K562 (cell line): Measurements from ENCODE around the gene GKAP1. TPM values are rescaled to one million over a fixed set of nuclear protein-coding genes. Genes with fewer than 3 reads are reported as not detected.

Source experiments
- ATAC-seq: fragments of 200-7000 bp; cut with Tn5 transposase; 3 replicates; pipeline ENCODE4 v1.9.1; 2020; ENCODE audit warnings: moderate library complexity
- BruUV-seq: library from RNA; stranded (reverse); fragments of 400-500 nt; replicated peaks from 2 replicates; lab custom pipeline; 2021; lab: Mats Ljungman, UMichigan
- CTCF ChIA-PET: fragments of 300-600 bp; formaldehyde crosslinking; extraction: SDS; loops from one replicate; lab custom pipeline; 2021; ENCODE audit warnings: low intra/inter-chr PET ratio; lab: Yijun Ruan, JAX
- POLR2A ChIA-PET: fragments of 300-600, 350-650 bp; sonication (Branson Sonifier 250); formaldehyde crosslinking; extraction: SDS; loops from one replicate; lab custom pipeline; 2021; ENCODE audit warnings: antibody characterized with exemption, inconsistent platforms; lab: Yijun Ruan, JAX
- DNase-seq, 4 experiments: peaks; one replicate each; pipeline versions ENCODE4 v3.0.0 to v3.0.0-alpha.2; 2011 to 2018; ENCODE audit warnings: low spot score in 3 of 4, mixed read lengths in 3 of 4; ENCODE audit errors: extremely low read depth in 1 of 4
- FAIRE-seq: peaks from 2 replicates; lab custom pipeline; 2011; peaks lifted over from hg19 to GRCh38; lab: Jason Lieb, UNC
- H2AFZ ChIP-seq: 2 replicates; pipeline ENCODE4 v1.6.0; 2011; ENCODE audit warnings: low read depth, low read length, control low read depth, inconsistent platforms
- H3K27ac ChIP-seq: fragments of 200-600 bp; 3 replicates; pipeline ENCODE4 v1.8.0; 2011; ENCODE audit warnings: low read depth, mild to moderate bottlenecking, control low read depth, inconsistent platforms, low read length, moderate library complexity, mixed read lengths; ENCODE audit errors: extremely low read depth
- H3K27me3 ChIP-seq, 2 experiments: fragments of 300-600 bp in 1 of 2; 2 replicates in 1 of 2; 3 replicates in 1 of 2; pipeline versions ENCODE4 v1.6.0 to v1.8.0; 2011; ENCODE audit warnings: inconsistent platforms in 2 of 2, low read length in 2 of 2, mild to moderate bottlenecking in 1 of 2, mixed read lengths in 1 of 2, moderate library complexity in 1 of 2; ENCODE audit not compliant: control insufficient read depth in 2 of 2, insufficient read depth in 2 of 2
- H3K36me3 ChIP-seq: fragments of 300-600 bp; 3 replicates; pipeline ENCODE4 v1.8.0; 2011; ENCODE audit warnings: mild to moderate bottlenecking, low read length, inconsistent platforms; ENCODE audit not compliant: control insufficient read depth, insufficient read depth
- H3K4me1 ChIP-seq, 2 experiments: fragments of 200-600 bp in 1 of 2; replicated peaks in 1 of 2; 2 replicates in 1 of 2; 3 replicates in 1 of 2; pipeline versions ENCODE4 v1.5.1 to v1.8.0; 2011; ENCODE audit warnings: inconsistent platforms in 2 of 2, low read length in 2 of 2, mild to moderate bottlenecking in 1 of 2, mixed read lengths in 1 of 2, moderate library complexity in 1 of 2; ENCODE audit not compliant: control insufficient read depth in 2 of 2, insufficient read depth in 2 of 2
- H3K4me2 ChIP-seq: 2 replicates; pipeline ENCODE4 v1.6.1; 2011; ENCODE audit warnings: low read length, control low read depth, inconsistent platforms, mixed read lengths; ENCODE audit not compliant: insufficient read depth
- H3K4me3 ChIP-seq: fragments of 200-600 bp; sonication (generic), shearing (Covaris generic); 2 replicates; pipeline ENCODE4 v1.5.1; 2016; ENCODE audit warnings: control low read depth, inconsistent platforms
- H3K79me2 ChIP-seq: fragments of 200-600 bp; 3 replicates; pipeline ENCODE4 v1.8.0; 2011; ENCODE audit warnings: low read length, inconsistent platforms; ENCODE audit not compliant: control insufficient read depth, insufficient read depth
- H3K9ac ChIP-seq, 2 experiments: 2 replicates each; pipeline versions ENCODE4 v1.6.0 to v1.6.1; 2011; ENCODE audit warnings: low read depth in 2 of 2, low read length in 2 of 2, control low read depth in 1 of 2, inconsistent platforms in 1 of 2, mild to moderate bottlenecking in 1 of 2, mixed read lengths in 1 of 2; ENCODE audit not compliant: insufficient read depth in 1 of 2
- H3K9me1 ChIP-seq: one replicate; pipeline ENCODE4 v1.6.0; 2011; ENCODE audit warnings: inconsistent platforms, mild to moderate bottlenecking, low read length, moderate library complexity; ENCODE audit not compliant: control insufficient read depth, insufficient read depth
- H3K9me3 ChIP-seq: replicated peaks from 2 replicates; pipeline ENCODE4 v1.5.1; 2011; ENCODE audit warnings: low read depth, low read length, inconsistent platforms; ENCODE audit not compliant: control insufficient read depth, insufficient read depth
- H4K20me1 ChIP-seq: replicated peaks from 2 replicates; pipeline ENCODE4 v1.6.1; 2011; ENCODE audit warnings: low read length, inconsistent platforms, mixed read lengths; ENCODE audit not compliant: control insufficient read depth, insufficient read depth
- CBFA2T2 ChIP-seq: fragments of 450-650 bp; conservative IDR thresholded peaks from 2 replicates; pipeline ENCODE4 v1.6.1; 2017; ENCODE audit warnings: mild to moderate bottlenecking
- DLX4 ChIP-seq: fragments of 250-450 bp; sonication (Bioruptor Pico); IDR thresholded peaks from 2 replicates; pipeline ENCODE4 v1.6.1; 2021; ENCODE audit warnings: mild to moderate bottlenecking
- ESRRB ChIP-seq: fragments of 250-450 bp; sonication (Bioruptor Pico); IDR thresholded peaks from 2 replicates; pipeline ENCODE4 v1.5.0; 2020; ENCODE audit warnings: mild to moderate bottlenecking, moderate library complexity, borderline replicate concordance
- GATA2 ChIP-seq: sonication (generic); formaldehyde crosslinking; IDR thresholded peaks from 2 replicates; pipeline ENCODE4 v1.4.0; 2020; ENCODE audit warnings: mild to moderate bottlenecking, missing genetic modification reagents
- HDAC1 ChIP-seq, 2 experiments: fragments of 450-650 bp; IDR thresholded peaks; 2 replicates each; pipeline ENCODE4 v1.6.1; 2016 to 2017; ENCODE audit warnings: inconsistent platforms in 1 of 2, mild to moderate bottlenecking in 1 of 2, moderate library complexity in 1 of 2
- HNRNPL ChIP-seq: fragments of 200-400 bp; formaldehyde crosslinking; IDR thresholded peaks from 2 replicates; pipeline ENCODE4 v1.6.1; 2017; ENCODE audit warnings: low read depth, mild to moderate bottlenecking, low read length
- MITF ChIP-seq: IDR thresholded peaks from 2 replicates; pipeline ENCODE4 v1.6.1; 2014; ENCODE audit warnings: antibody characterized with exemption
- NFXL1 ChIP-seq: fragments of 450-650 bp; formaldehyde crosslinking; IDR thresholded peaks from 2 replicates; pipeline ENCODE4 v1.4.0; 2021; ENCODE audit warnings: mild to moderate bottlenecking
- REST ChIP-seq, 2 experiments: fragments of 450-650 bp; formaldehyde crosslinking in 1 of 2; IDR thresholded peaks; 2 replicates each; pipeline versions ENCODE4 v1.4.0 to v1.6.1; 2014 to 2020; ENCODE audit warnings: mild to moderate bottlenecking in 2 of 2, borderline replicate concordance in 1 of 2, low read depth in 1 of 2
- SAFB2 ChIP-seq: fragments of 200-400 bp; formaldehyde crosslinking; IDR thresholded peaks from 2 replicates; pipeline ENCODE4 v1.6.1; 2018; ENCODE audit warnings: borderline replicate concordance, low read length, low read depth, moderate library complexity; ENCODE audit not compliant: severe bottlenecking
- TAL1 ChIP-seq: fragments of 450-650 bp; IDR thresholded peaks from 2 replicates; pipeline ENCODE4 v1.6.1; 2016; ENCODE audit warnings: mild to moderate bottlenecking
- ZNF165 ChIP-seq: fragments of 250-450 bp; sonication (Bioruptor Pico); IDR thresholded peaks from 2 replicates; pipeline ENCODE4 v1.4.0; 2020; ENCODE audit warnings: borderline replicate concordance
- ZNF431 ChIP-seq: sonication (generic); formaldehyde crosslinking; IDR thresholded peaks from 2 replicates; pipeline ENCODE4 v1.8.0; 2022; ENCODE audit warnings: mild to moderate bottlenecking, missing genetic modification reagents
- ZNF644 ChIP-seq: fragments of 200-800 bp; sonication (Bioruptor generic); IDR thresholded peaks from 2 replicates; pipeline ENCODE4 v1.6.1; 2016; ENCODE audit warnings: low read depth, missing genetic modification characterization, missing compliant biosample characterization
- WGBS: fragments of 100-300 bp; shearing (Covaris generic); methylation state at CpG from one replicate; pipeline ENCODE4 v1.1.6; 2016; ENCODE audit warnings: low coverage, mixed read lengths; ENCODE audit not compliant: insufficient coverage; ENCODE audit errors: missing lambda C conversion rate; 5-methylcytosine and 5-hydroxymethylcytosine counted together
- in situ Hi-C: fragments of 300-500 bp; cut with MboI; formaldehyde crosslinking; loops from 4 replicates; pipeline ENCODE4 v1.15.0; 2018; ENCODE audit warnings: inconsistent platforms, mixed read lengths
- intact Hi-C: fragments of 100-400 bp; cut with micrococcal nuclease; formaldehyde crosslinking; loops from 2 replicates; pipeline ENCODE4 v1.14.2; 2022
- polyA plus RNA-seq, 8 experiments: library from polyadenylated mRNA; depleted of rRNA in 4 of 8; stranded (reverse) in 5 of 8; unstranded in 3 of 8; fragments of >200 nt; fragmentation: Nextera tagmentation in 2 of 8; fragmentation: Illumina TruSeq in 1 of 8; extraction: Ambion mirVana in 2 of 8; extraction: Trizol in 1 of 8; gene quantifications; 2 replicates each; pipeline versions ENCODE4 v1.2.1 to v1.2.3, GENCODE V29; 2011 to 2014; ENCODE audit warnings: inconsistent platforms in 1 of 8, missing spikeins in 1 of 8
- total RNA-seq, 7 experiments: library from RNA; depleted of rRNA in 6 of 7; stranded (reverse); fragments of >200 nt in 6 of 7; fragmentation: Illumina TruSeq in 2 of 7; extraction: Trizol in 2 of 7; gene quantifications; 2 replicates each; pipeline versions ENCODE4 v1.2.1 to v1.2.3, GENCODE V29; 2011 to 2021; ENCODE audit warnings: low replicate concordance in 1 of 7

The GKAP1 gene
- total and polyA plus RNA-seq, 9 of the 15 experiments (the other 6 are each of a cell fraction or from before 2014, with no cell fraction given), result 1.0 to 3.8 (median 2.7) TPM

GRCh38 chr9:83707518-83707767, 110.1 kb downstream of the GKAP1 start:
- H4K20me1 ChIP-seq, result peaks cover 3% of the 10 kb centered on the region; the same call in 1 of the 2 replicates
- H3K27ac ChIP-seq, result peak overlapping the region; percentile 99
- intact Hi-C loops (loop anchor here (5.0 to 10.0 kb wide), 3 partner anchors 85 to 277 kb away; partner anchors contain the start of genes GKAP1, HNRNPK, IDNK and RMI1), in situ Hi-C loops (no loop called here)
- H3K4me1 ChIP-seq, result peaks cover 4 to 10% of the 10 kb centered on the region in 2 experiments; a peak in 4 of 5 replicates
- peak overlapping the region; percentile 97 to 98 for H3K9ac ChIP-seq
- H2AFZ ChIP-seq, result peak overlapping the region; percentile 88
- CTCF ChIA-PET, result no interaction called here
- ATAC-seq (peak; percentile 83), FAIRE-seq (no peak), DNase-seq (no peak)
- H3K79me2 ChIP-seq, result peaks cover 60% of the 10 kb centered on the region
- no peaks in the 10 kb centered on the region for H3K9me3 ChIP-seq
- TSS peak; percentile 59 for BruUV-seq
- no peaks in the 10 kb centered on the region for H3K9me1 ChIP-seq
- H3K36me3 ChIP-seq, result peaks cover 4% of the 10 kb centered on the region; the same call in 1 of the 3 replicates
- H3K4me2 ChIP-seq, result peak overlapping the region; percentile 78; the same call in 1 of the 2 replicates
- no peaks in the 10 kb centered on the region for H3K27me3 ChIP-seq
- peak overlapping the region; percentile 93 for H3K4me3 ChIP-seq
- WGBS, result 2% methylated on average over 11 of the region's 26 CpGs
- POLR2A ChIA-PET, result interaction anchor here (0.5 to 2.5 kb wide), 8 partner anchors 8 to 308 kb away, joined by 3 to 9 read pairs (median 4); no protein-coding TSS in a partner anchor
- TF ChIP-seq DLX4 (CRISPR knock-in tag) (no peak), CBFA2T2 (no peak), SAFB2 (no peak), HNRNPL (0 out of 2 replicates have a peak, but pooled peaks have one; percentile 22), ZNF431 (CRISPR knock-in tag) (no peak), TAL1 (no peak), MITF (no peak), NFXL1 (CRISPR knock-in tag) (no peak), ZNF165 (peak; percentile 80; the same call in 1 of the 2 replicates), GATA2 (CRISPR knock-in tag) (no peak), REST (IDR thresholded peaks at IDR 0.05; ENCODE audit: borderline replicate concordance) (no peak), REST (CRISPR knock-in tag; IDR thresholded peaks at IDR 0.05; ENCODE audit: low read depth) (no peak), ESRRB (no peak), HDAC1 (IDR thresholded peaks at IDR 0.05) (no peak), ZNF644 (tag) (no peak)
